NCI-H2196 (cell line): ENCODE measurements around the gene KLF5.
"Not testable (repeated sequence)": the region's sequence is repeated elsewhere in the genome, so short reads cannot be mapped to it uniquely, and the experiment has no call there.

Source experiments
- DNase-seq: peaks from one replicate; lab custom pipeline; 2025; ENCODE audit not compliant: unreplicated experiment; lab: John Stamatoyannopoulos, UW

Gene KLF5

GRCh38 chr13:73058736-73059459 is at the start of gene KLF5:
TSS of gene KLF5 (plus strand) at chr13:73059005. CDS start at chr13:73059328, 323 bp downstream.
- peak; percentile 86 for DNase-seq

- no peak for DNase-seq
These were observed 47.1 kb upstream of the KLF5 start for GRCh38 chr13:73011751-73012150.

- DNase-seq = no peak
These were observed 43.0 kb upstream of the KLF5 start for GRCh38 chr13:73015805-73016204.

- DNase-seq = no peak
These were observed 40.5 kb upstream of the KLF5 start for GRCh38 chr13:73018336-73018735.

GRCh38 chr13:73025217-73026012 is 33.4 kb upstream of the KLF5 start:
- DNase-seq = no peak

- DNase-seq = no peak
These were observed 23.9 kb upstream of the KLF5 start for GRCh38 chr13:73034901-73035300.

GRCh38 chr13:73035660-73036059 is 23.1 kb upstream of the KLF5 start:
- no peak for DNase-seq

GRCh38 chr13:73036566-73036965 is 22.2 kb upstream of the KLF5 start:
- DNase-seq = no peak

- DNase-seq = no peak
These were observed 20.7 kb upstream of the KLF5 start for GRCh38 chr13:73038064-73038463.

GRCh38 chr13:73039201-73040108 is 19.4 kb upstream of the KLF5 start:
- DNase-seq = no peak

- no peak for DNase-seq
These were observed 18.3 kb upstream of the KLF5 start for GRCh38 chr13:73040484-73040883.

- DNase-seq = no peak
These were observed 17.7 kb upstream of the KLF5 start for GRCh38 chr13:73040968-73041596.

- no peak for DNase-seq
These were observed 13.8 kb upstream of the KLF5 start for GRCh38 chr13:73045031-73045430.

- not testable (repeated sequence) for DNase-seq
These were observed 10.2 kb upstream of the KLF5 start for GRCh38 chr13:73048615-73049014.

GRCh38 chr13:73054712-73055111 is 4.1 kb upstream of the KLF5 start:
- DNase-seq = no peak

GRCh38 chr13:73055813-73056564 is 2.8 kb upstream of the KLF5 start:
- DNase-seq = no peak

- DNase-seq = no peak
These were observed 2.2 kb upstream of the KLF5 start for GRCh38 chr13:73056565-73056962.

- no peak for DNase-seq
These were observed 1.3 kb upstream of the KLF5 start for GRCh38 chr13:73057284-73058063.

- no peak for DNase-seq
These were observed 816 bp upstream of the KLF5 start for GRCh38 chr13:73058064-73058313.

GRCh38 chr13:73058432-73058735 is 421 bp upstream of the KLF5 start:
- no peak for DNase-seq
